ENCODE results near the gene BTBD9.

BTBD9 gene

DNA sequence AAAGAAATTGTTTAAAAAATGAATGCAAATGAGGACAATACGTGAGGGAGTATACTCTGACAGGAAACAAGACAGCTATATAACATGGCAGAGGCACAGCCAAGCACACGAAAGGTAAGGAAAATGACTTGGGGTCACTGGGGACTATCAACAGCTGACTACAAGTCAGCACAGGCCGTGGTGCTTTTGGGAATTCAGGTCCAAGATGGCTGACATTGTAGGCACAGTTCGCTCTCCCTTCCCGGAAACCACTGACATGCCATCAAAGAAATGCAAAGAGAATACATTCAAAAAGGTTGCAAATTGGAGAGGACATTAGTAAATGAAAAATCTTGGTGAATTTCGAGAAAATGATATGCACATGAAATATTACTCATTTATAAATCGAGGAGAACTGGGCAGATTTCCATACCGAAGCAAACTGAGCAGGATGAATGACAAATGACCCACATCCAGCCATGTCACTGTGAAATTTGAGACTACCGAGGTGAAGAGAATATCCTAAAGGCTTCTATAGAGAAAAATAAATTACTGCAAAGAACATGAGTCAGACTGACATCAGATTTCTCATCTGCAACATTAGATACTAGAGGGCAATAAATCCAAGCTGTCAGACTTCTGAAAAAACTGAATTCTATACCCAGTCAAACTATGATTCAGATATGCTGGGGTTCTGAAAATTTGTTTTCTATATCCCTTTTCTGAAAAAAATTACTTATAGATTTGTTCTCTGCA, 391.1 kb downstream of the BTBD9 start:
- no peak overlapping the region for H3K4me3 ChIP-seq (ENCODE audit: low read length)
- TF ChIP-seq, protein P1, sequence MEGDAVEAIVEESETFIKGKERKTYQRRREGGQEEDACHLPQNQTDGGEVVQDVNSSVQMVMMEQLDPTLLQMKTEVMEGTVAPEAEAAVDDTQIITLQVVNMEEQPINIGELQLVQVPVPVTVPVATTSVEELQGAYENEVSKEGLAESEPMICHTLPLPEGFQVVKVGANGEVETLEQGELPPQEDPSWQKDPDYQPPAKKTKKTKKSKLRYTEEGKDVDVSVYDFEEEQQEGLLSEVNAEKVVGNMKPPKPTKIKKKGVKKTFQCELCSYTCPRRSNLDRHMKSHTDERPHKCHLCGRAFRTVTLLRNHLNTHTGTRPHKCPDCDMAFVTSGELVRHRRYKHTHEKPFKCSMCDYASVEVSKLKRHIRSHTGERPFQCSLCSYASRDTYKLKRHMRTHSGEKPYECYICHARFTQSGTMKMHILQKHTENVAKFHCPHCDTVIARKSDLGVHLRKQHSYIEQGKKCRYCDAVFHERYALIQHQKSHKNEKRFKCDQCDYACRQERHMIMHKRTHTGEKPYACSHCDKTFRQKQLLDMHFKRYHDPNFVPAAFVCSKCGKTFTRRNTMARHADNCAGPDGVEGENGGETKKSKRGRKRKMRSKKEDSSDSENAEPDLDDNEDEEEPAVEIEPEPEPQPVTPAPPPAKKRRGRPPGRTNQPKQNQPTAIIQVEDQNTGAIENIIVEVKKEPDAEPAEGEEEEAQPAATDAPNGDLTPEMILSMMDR (IDR thresholded peaks at IDR 0.05; ENCODE audit: insufficient read depth, low read depth, low read length, missing control alignments) = no peak
- DNase-seq (ENCODE audit: low read depth) = peak; percentile 78

DNA sequence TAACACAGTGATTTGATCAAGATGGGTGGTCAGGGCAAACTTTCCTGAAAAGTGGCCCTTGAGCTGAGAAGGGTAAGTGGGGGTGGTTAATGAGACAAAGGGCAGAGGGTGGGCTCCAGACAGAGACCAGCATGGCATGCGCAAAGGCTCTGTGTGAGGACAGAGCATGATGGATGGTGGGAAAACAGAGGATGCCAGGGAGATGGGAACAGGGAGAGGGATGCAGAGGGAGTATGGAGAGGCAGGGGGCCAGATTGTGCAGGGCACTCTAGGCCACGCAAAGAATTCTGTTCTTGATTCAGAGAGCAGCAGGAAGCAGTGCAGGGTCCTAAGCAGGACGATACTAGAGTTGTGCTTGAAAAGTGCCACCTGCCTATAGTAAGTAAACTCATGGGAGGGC, 394.4 kb downstream of the BTBD9 start:
- TF ChIP-seq, protein P1 (IDR thresholded peaks at IDR 0.05; ENCODE audit: insufficient read depth, low read depth, low read length, missing control alignments) = no peak
- no peak overlapping the region for H3K4me3 ChIP-seq (ENCODE audit: low read length)
- DNase-seq (ENCODE audit: low read depth) = no peak

DNA sequence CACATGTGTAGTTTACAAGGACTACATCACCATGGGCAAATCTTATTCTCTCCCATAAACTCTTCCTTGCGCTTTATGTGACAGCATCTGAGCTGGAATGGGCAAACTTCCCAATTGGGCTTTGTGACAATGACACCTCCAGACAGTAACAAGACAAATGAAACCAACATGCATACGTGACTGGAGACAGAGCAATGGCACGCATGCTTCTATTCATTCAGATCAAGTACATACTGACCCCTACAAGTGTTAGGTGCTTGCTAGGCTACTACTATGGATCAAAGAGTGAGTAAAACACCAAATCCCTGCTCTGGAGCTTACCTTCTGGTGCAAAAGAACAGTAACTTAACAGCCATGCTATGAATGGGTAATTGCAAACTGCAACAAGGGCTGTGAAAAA, 394.9 kb downstream of the BTBD9 start:
- TF ChIP-seq, protein P1 (IDR thresholded peaks at IDR 0.05; ENCODE audit: insufficient read depth, low read depth, low read length, missing control alignments) = no peak
- no peak for DNase-seq (ENCODE audit: low read depth)
- H3K4me3 ChIP-seq (ENCODE audit: low read length) = no peak overlapping the region

DNA sequence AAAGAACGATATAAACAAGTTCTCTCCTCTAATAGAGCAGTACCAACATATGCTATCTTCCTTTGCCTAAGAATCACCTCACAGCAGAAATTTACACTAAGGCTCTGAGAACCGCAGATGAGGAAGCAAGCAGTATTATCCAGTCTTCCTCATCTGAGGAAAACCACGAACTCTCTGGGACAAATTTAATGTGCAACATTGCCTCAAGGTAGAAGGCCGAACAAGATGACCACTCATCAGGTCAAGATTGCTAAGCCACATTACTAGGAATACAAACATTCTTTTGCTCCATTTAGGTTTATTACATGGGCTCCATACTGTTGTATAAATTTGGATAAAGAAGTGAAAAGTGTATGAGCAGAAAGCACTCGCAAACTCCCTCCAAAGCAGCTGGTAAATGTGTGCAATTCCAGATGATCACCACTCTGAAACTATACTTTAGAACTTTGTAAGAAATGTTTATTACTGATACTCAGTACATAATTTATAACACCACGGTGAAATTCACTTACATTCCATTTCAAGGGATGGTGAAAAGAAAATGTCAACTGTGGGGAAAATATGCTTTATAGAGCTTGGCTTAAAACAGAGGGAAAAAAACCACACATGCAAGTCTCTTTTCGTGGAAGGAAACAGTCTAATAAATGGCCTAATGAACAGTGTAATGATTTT, 398.4 kb downstream of the BTBD9 start:
- TF ChIP-seq, protein P1 (IDR thresholded peaks at IDR 0.05; ENCODE audit: insufficient read depth, low read depth, low read length, missing control alignments) = no peak
- DNase-seq (ENCODE audit: low read depth) = no peak

DNA sequence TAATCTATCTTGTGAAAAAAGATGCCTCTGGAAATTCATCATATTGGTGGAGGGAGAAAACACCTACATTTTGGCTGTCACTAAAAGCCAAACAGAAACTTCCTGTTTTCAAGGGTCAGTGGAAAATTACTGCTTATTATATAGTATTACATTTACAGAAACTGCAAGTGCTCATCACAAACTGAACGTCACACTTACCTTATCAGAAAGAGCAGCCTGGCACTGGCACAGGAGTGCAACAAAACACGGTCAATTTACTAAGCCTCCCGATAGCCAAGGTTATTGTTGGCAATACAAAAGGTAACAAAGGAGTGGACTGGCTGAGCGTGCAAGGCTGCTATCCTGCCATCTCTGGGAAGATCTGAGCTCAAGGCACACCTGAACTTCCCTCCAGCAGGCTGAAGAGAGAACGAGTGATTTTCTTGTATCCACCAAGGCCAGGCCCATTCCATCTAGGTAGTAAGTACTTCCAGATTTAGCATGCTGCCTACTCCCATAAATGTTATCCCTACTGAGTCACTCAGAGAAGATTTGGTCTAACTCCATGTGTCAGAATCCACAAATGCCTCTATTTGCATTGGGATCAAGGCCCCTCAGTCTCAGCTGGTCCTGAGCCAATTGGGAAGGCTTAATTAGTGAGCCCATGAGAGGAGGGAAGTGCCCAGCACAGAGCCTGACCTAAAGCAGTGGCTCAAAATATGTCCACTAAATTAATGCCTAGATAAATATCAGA, 399.8 kb downstream of the BTBD9 start:
- DNase-seq (ENCODE audit: low read depth) = peak; percentile 29
- TF ChIP-seq, protein P1 (IDR thresholded peaks at IDR 0.05; ENCODE audit: insufficient read depth, low read depth, low read length, missing control alignments) = no peak
- H3K4me3 ChIP-seq (ENCODE audit: low read length) = no peak overlapping the region

More for the DNA sequence above, 398.4 kb downstream of the BTBD9 start:
- no peak overlapping the region for H3K4me3 ChIP-seq (ENCODE audit: low read length)

DNA sequence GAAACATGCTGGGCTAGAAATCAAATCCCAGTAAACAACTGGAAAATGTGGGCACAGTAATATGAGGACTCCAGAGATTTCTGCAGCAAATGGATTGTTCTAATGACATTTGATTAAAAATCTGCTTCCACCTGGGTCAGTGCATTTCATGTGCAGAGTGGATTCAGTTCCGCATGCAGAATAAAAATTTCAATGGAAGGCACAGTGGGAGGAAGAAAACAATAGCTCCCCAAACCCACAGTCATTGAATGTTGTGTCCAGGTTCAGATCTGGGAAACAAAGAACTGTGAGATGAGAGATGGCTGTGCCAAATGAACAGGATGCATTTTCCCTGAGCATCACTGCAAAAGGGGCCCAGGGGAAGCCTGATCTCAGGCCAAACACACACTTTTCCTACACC, 403.1 kb downstream of the BTBD9 start:
- no peak overlapping the region for H3K4me3 ChIP-seq (ENCODE audit: low read length)
- TF ChIP-seq, protein P1 (IDR thresholded peaks at IDR 0.05; ENCODE audit: insufficient read depth, low read depth, low read length, missing control alignments) = no peak

More for the DNA sequence above, 403.1 kb downstream of the BTBD9 start:
- DNase-seq (ENCODE audit: low read depth) = no peak
